PC-9 (cell line): ENCODE measurements around the gene GABRA4. TPM values are rescaled to one million over a fixed set of nuclear protein-coding genes. Genes with fewer than 3 reads are reported as not detected.

Source experiments
- BruUV-seq: library from RNA; stranded (reverse); fragments of 400-500 nt; replicated peaks from 2 replicates; lab custom pipeline; 2021; lab: Mats Ljungman, UMichigan
- CTCF ChIA-PET: fragments of 300-600 bp; sonication (Branson Sonifier 250); formaldehyde crosslinking; loops from one replicate; lab custom pipeline; 2022; ENCODE audit warnings: antibody characterized with exemption; lab: Charles Lee
- POLR2A ChIA-PET: fragments of 300-600 bp; sonication (Branson Sonifier 250); formaldehyde crosslinking; loops from one replicate; lab custom pipeline; 2022; ENCODE audit warnings: antibody characterized with exemption; ENCODE audit not compliant: unreplicated experiment; lab: Charles Lee
- DNase-seq, 2 experiments: peaks; one replicate each; pipeline versions ENCODE4 v3.0.0 to v3.0.0-alpha.2; 2015 to 2022; ENCODE audit warnings: mixed read lengths in 1 of 2
- H2AFZ ChIP-seq: fragments of 200-600 bp; sonication (generic); 2 replicates; pipeline ENCODE4 v1.8.1; 2017; ENCODE audit warnings: antibody characterized with exemption
- H3F3A ChIP-seq: fragments of 200-600 bp; sonication (generic); 2 replicates; pipeline ENCODE4 v1.8.1; 2017; ENCODE audit warnings: antibody characterized with exemption, mild to moderate bottlenecking, low read depth; ENCODE audit not compliant: insufficient read depth
- H3K27ac ChIP-seq: fragments of 200-600 bp; sonication (generic); 2 replicates; pipeline ENCODE4 v1.6.1; 2016; ENCODE audit warnings: mixed run types
- H3K27me3 ChIP-seq: fragments of 200-600 bp; sonication (generic); 2 replicates; pipeline ENCODE4 v1.6.1; 2016; ENCODE audit warnings: low read depth, mixed run types; ENCODE audit not compliant: insufficient read depth
- H3K36me3 ChIP-seq: fragments of 200-600 bp; sonication (generic); 2 replicates; pipeline ENCODE4 v1.6.1; 2016; ENCODE audit warnings: low read depth, mixed run types
- H3K4me1 ChIP-seq: fragments of 200-600 bp; sonication (generic); replicated peaks from 2 replicates; pipeline ENCODE4 v1.6.1; 2016; ENCODE audit warnings: mixed run types; ENCODE audit not compliant: insufficient read depth
- H3K4me2 ChIP-seq: fragments of 200-600 bp; sonication (generic); 2 replicates; pipeline ENCODE4 v1.6.1; 2017; ENCODE audit warnings: mixed run types
- H3K4me3 ChIP-seq: fragments of 200-600 bp; sonication (generic); 2 replicates; pipeline ENCODE4 v1.6.1; 2016; ENCODE audit warnings: mixed run types
- H3K79me2 ChIP-seq: fragments of 200-600 bp; sonication (generic); 2 replicates; pipeline ENCODE4 v1.6.1; 2017; ENCODE audit warnings: low read depth, mixed run types
- H3K9me2 ChIP-seq: fragments of 200-600 bp; sonication (generic); 2 replicates; pipeline ENCODE4 v1.8.1; 2017; ENCODE audit warnings: mild to moderate bottlenecking; ENCODE audit not compliant: insufficient read depth
- H3K9me3 ChIP-seq: fragments of 200-600 bp; sonication (generic); 2 replicates; pipeline ENCODE4 v1.8.1; 2016; ENCODE audit warnings: low read depth; ENCODE audit not compliant: insufficient read depth
- H4K20me1 ChIP-seq: fragments of 200-600 bp; sonication (generic); 2 replicates; pipeline ENCODE4 v1.8.1; 2017; ENCODE audit not compliant: insufficient read depth
- EZH2 ChIP-seq: fragments of 200-600 bp; sonication (generic); IDR thresholded peaks from 2 replicates; pipeline ENCODE4 v1.8.0; 2017; ENCODE audit warnings: antibody characterized with exemption, low read depth
- intact Hi-C: fragments of 100-400 bp; cut with micrococcal nuclease; formaldehyde crosslinking; loops from one replicate; pipeline ENCODE4 v1.10.0; 2022; ENCODE audit not compliant: unreplicated experiment
- total RNA-seq: library from RNA; stranded (reverse); gene quantifications from 2 replicates; pipeline ENCODE4 v1.2.3, GENCODE V29; 2021
- TF ChIP-seq, protein P1 (sequence below): fragments of 200-600 bp; sonication (generic); conservative IDR thresholded peaks from 2 replicates; pipeline ENCODE4 v1.6.1; 2017; ENCODE audit warnings: mixed run types, antibody characterized with exemption, mild to moderate bottlenecking, moderate library complexity

GABRA4 gene
- total RNA-seq, 1 experiment from 2014 or later, result not detected

DNA sequence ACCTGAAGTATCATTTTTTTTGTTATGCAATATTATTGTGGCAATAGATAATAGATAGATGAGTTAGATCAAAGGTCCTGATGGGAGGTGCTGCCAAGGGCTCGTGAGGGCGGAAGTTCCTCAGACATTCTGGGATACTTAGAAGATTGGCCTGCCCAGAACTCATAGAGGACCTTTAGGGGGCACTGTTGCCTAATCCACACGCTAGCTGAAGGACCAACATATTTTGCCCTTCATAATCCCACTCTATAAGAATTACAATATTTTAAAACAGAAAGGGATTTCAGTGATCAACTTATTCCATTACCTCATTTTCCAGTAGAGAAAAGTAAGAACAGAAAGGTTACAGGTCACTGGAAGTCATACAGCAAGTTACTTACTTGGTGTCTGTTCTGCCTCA, 61.4 kb downstream of the GABRA4 start:
- DNase-seq, result no peak
- Histone ChIP-seq H3K27me3 (peaks cover 3% of the 10 kb centered on the region; the same call in 1 of the 2 replicates), H2AFZ (no peak overlapping the region), H3K27ac (no peak overlapping the region), H3K36me3 (no peaks in the 10 kb centered on the region), H3K79me2 (no peaks in the 10 kb centered on the region), H3K4me3 (no peak overlapping the region), H3K9me2 (no peaks in the 10 kb centered on the region), H3F3A (no peaks in the 10 kb centered on the region), H3K4me1 (peaks cover 10% of the 10 kb centered on the region; the same call in 1 of the 2 replicates), H3K4me2 (no peak overlapping the region), H4K20me1 (no peaks in the 10 kb centered on the region), H3K9me3 (no peaks in the 10 kb centered on the region)
- ChIA-PET CTCF (no interaction called here), POLR2A (no interaction called here)
- TF ChIP-seq EZH2, result no peak
- TF ChIP-seq, protein P1, sequence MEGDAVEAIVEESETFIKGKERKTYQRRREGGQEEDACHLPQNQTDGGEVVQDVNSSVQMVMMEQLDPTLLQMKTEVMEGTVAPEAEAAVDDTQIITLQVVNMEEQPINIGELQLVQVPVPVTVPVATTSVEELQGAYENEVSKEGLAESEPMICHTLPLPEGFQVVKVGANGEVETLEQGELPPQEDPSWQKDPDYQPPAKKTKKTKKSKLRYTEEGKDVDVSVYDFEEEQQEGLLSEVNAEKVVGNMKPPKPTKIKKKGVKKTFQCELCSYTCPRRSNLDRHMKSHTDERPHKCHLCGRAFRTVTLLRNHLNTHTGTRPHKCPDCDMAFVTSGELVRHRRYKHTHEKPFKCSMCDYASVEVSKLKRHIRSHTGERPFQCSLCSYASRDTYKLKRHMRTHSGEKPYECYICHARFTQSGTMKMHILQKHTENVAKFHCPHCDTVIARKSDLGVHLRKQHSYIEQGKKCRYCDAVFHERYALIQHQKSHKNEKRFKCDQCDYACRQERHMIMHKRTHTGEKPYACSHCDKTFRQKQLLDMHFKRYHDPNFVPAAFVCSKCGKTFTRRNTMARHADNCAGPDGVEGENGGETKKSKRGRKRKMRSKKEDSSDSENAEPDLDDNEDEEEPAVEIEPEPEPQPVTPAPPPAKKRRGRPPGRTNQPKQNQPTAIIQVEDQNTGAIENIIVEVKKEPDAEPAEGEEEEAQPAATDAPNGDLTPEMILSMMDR, result peak; percentile 40; the same call in 1 of the 2 replicates
- intact Hi-C loops, result loop anchor here (10.0 kb wide), 1 partner anchor 453 kb away; no protein-coding TSS in a partner anchor
- no TSS peak for BruUV-seq

GRCh38 chr4:46930891-46931290, 62.5 kb downstream of the GABRA4 start:
- Histone ChIP-seq H3K36me3 (no peaks in the 10 kb centered on the region), H3K9me3 (no peaks in the 10 kb centered on the region), H4K20me1 (no peaks in the 10 kb centered on the region), H2AFZ (no peak overlapping the region), H3F3A (no peaks in the 10 kb centered on the region), H3K27ac (no peak overlapping the region), H3K9me2 (no peaks in the 10 kb centered on the region), H3K27me3 (peaks cover 3% of the 10 kb centered on the region; the same call in 1 of the 2 replicates), H3K4me3 (no peak overlapping the region), H3K4me2 (no peak overlapping the region), H3K4me1 (peaks cover 10% of the 10 kb centered on the region; the same call in 1 of the 2 replicates), H3K79me2 (no peaks in the 10 kb centered on the region)
- TF ChIP-seq EZH2, result no peak
- TF ChIP-seq, protein P1, result no peak
- ChIA-PET POLR2A (no interaction called here), CTCF (no interaction called here)
- intact Hi-C loops, result loop anchor here (10.0 kb wide), 1 partner anchor 454 kb away; no protein-coding TSS in a partner anchor
- BruUV-seq, result no TSS peak
- no peak for DNase-seq

DNA sequence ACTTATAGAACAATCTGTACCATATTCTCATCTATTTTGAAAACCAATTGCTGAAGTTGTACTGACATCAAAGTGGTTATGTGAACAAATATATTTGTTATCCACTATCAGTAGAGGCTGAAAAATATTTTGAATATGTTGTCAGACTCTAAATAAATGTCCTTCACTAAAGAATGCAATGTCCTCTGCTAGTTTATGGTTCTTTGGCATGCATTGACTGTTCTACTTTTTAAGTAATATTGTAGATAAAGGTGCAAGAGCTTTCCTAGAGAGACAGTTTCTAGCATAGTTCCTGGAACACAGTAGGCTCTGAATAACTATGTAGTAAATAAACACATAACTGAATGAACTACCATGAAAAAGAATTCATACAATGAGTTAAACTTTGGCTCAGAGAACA, 66.2 kb downstream of the GABRA4 start:
- H3K4me3 ChIP-seq, result no peak overlapping the region
- no peak overlapping the region for H3K27ac ChIP-seq
- no peak overlapping the region for H2AFZ ChIP-seq
- no peaks in the 10 kb centered on the region for H3K4me1 ChIP-seq
- H3K36me3 ChIP-seq, result no peaks in the 10 kb centered on the region
- ChIA-PET POLR2A (no interaction called here), CTCF (interaction anchor here (0.6 kb wide), 2 partner anchors 8 to 15 kb away, joined by 3 read pairs; no protein-coding TSS in a partner anchor)
- peaks cover 3% of the 10 kb centered on the region; the same call in 1 of the 2 replicates for H3K27me3 ChIP-seq
- DNase-seq, result no peak
- no TSS peak for BruUV-seq
- no peaks in the 10 kb centered on the region for H4K20me1 ChIP-seq
- H3F3A ChIP-seq, result no peaks in the 10 kb centered on the region
- intact Hi-C loops, result no loop called here
- H3K9me3 ChIP-seq, result no peaks in the 10 kb centered on the region
- H3K79me2 ChIP-seq, result no peaks in the 10 kb centered on the region
- no peak overlapping the region for H3K4me2 ChIP-seq
- TF ChIP-seq EZH2, result no peak
- TF ChIP-seq, protein P1, result no peak
- no peaks in the 10 kb centered on the region for H3K9me2 ChIP-seq
